NCI-H1436 (cell line): ENCODE data around the gene FOXQ1.

Experiments
- DNase-seq: peaks from one replicate; lab custom pipeline; 2025; lab: John Stamatoyannopoulos, UW

Gene FOXQ1

GRCh38 chr6:1363729-1364572 is 52.1 kb downstream of the FOXQ1 start:
- DNase-seq, result no peak
